NCI-H2171 (cell line): ENCODE data around the gene ALKBH7.

Experiments
- DNase-seq: peaks from one replicate; lab custom pipeline; 2025; lab: John Stamatoyannopoulos, UW

Gene ALKBH7

GRCh38 chr19:6424195-6424938 is 51.8 kb downstream of the ALKBH7 start, which contains the start of gene KHSRP:
Gene KHSRP (minus strand): TSS chr19:6424811. CDS start chr19:6424701, 110 bp downstream.
- peak; percentile 27 for DNase-seq
